Ishikawa (cell line): ENCODE measurements around the gene PALLD.

ENCODE experiments used
- CEBPB ChIP-seq: IDR thresholded peaks from 2 replicates; pipeline ENCODE4 v1.6.1; 2012
- CREB1 ChIP-seq: IDR thresholded peaks from 2 replicates; pipeline ENCODE4 v1.6.1; 2012; ENCODE audit warnings: low read depth
- EGR1 ChIP-seq: IDR thresholded peaks from 2 replicates; pipeline ENCODE4 v1.6.1; 2012
- EP300 ChIP-seq: IDR thresholded peaks from 2 replicates; pipeline ENCODE4 v1.6.1; 2012; ENCODE audit warnings: borderline replicate concordance
- FOXM1 ChIP-seq: IDR thresholded peaks from 2 replicates; pipeline ENCODE4 v1.6.1; 2012; ENCODE audit warnings: low read depth, borderline replicate concordance
- MAX ChIP-seq: IDR thresholded peaks from 2 replicates; pipeline ENCODE4 v1.6.1; 2012
- NFIC ChIP-seq: IDR thresholded peaks from 2 replicates; pipeline ENCODE4 v1.6.1; 2012
- RAD21 ChIP-seq: IDR thresholded peaks from 2 replicates; pipeline ENCODE4 v1.6.1; 2012; ENCODE audit warnings: low read depth
- REST ChIP-seq: IDR thresholded peaks from 2 replicates; pipeline ENCODE4 v1.6.1; 2012; ENCODE audit warnings: low read depth, mild to moderate bottlenecking
- TAF1 ChIP-seq: IDR thresholded peaks from 2 replicates; pipeline ENCODE4 v1.6.1; 2012; ENCODE audit warnings: low read depth, mild to moderate bottlenecking
- TCF12 ChIP-seq: IDR thresholded peaks from 2 replicates; pipeline ENCODE4 v1.6.1; 2012; ENCODE audit warnings: low read depth
- TEAD4 ChIP-seq: IDR thresholded peaks from 2 replicates; pipeline ENCODE4 v1.6.1; 2012
- USF1 ChIP-seq: IDR thresholded peaks from 2 replicates; pipeline ENCODE4 v1.6.1; 2012
- YY1 ChIP-seq: IDR thresholded peaks from 2 replicates; pipeline ENCODE4 v1.6.1; 2012; ENCODE audit warnings: low read depth
- ZBTB7A ChIP-seq: IDR thresholded peaks from 2 replicates; pipeline ENCODE4 v1.6.1; 2012; ENCODE audit warnings: low read depth

The PALLD gene

GRCh38 chr4:168631241-168632162 lies 134.7 kb downstream of the PALLD start:
- 0 out of 2 replicates have a peak, but pooled peaks have one; percentile 23 for TF ChIP-seq NFIC
- no peak; the same call in 1 of the 2 replicates for TF ChIP-seq YY1
- peak; percentile 70; the same call in 1 of the 2 replicates for TF ChIP-seq TAF1
- no peak for TF ChIP-seq ZBTB7A
- peak; percentile 69; the same call in 1 of the 2 replicates for TF ChIP-seq EGR1
- peak; percentile 73 for TF ChIP-seq MAX
- TF ChIP-seq CEBPB, result no peak
- peak; percentile 22; the same call in 1 of the 2 replicates for TF ChIP-seq RAD21
- peak; percentile 71; the same call in 1 of the 2 replicates for TF ChIP-seq TCF12
- TF ChIP-seq TEAD4, result peak; percentile 78
- TF ChIP-seq FOXM1, result no peak

- TF ChIP-seq EP300, result peak; percentile 78
- peak; percentile 41; the same call in 1 of the 2 replicates for TF ChIP-seq TAF1
- TF ChIP-seq NFIC, result peak; percentile 65; the same call in 1 of the 2 replicates
- TF ChIP-seq TEAD4, result peak; percentile 75
- TF ChIP-seq RAD21, result no peak
- peak; percentile 55; the same call in 1 of the 2 replicates for TF ChIP-seq FOXM1
- TF ChIP-seq YY1, result no peak
Observed at GRCh38 chr4:168632301-168632725, 135.5 kb downstream of the PALLD start.

- TF ChIP-seq REST (no peak), CREB1 (no peak), TCF12 (no peak), USF1 (no peak), FOXM1 (no peak), MAX (no peak), NFIC (no peak), EP300 (no peak), TAF1 (no peak), CEBPB (no peak), ZBTB7A (no peak; the same call in 1 of the 2 replicates), RAD21 (no peak), EGR1 (no peak), YY1 (no peak)
Observed at GRCh38 chr4:168633064-168633463, 136.2 kb downstream of the PALLD start.

GRCh38 chr4:168633496-168633895 lies 136.6 kb downstream of the PALLD start:
- no peak for TF ChIP-seq TEAD4
- TF ChIP-seq CEBPB, result no peak
- no peak for TF ChIP-seq ZBTB7A
- no peak for TF ChIP-seq TCF12
- TF ChIP-seq REST, result no peak
- TF ChIP-seq CREB1, result no peak
- TF ChIP-seq MAX, result no peak
- TF ChIP-seq RAD21, result no peak
- TF ChIP-seq USF1, result no peak
- TF ChIP-seq YY1, result no peak
- no peak for TF ChIP-seq TAF1
- TF ChIP-seq NFIC, result no peak
- TF ChIP-seq FOXM1, result no peak
- no peak for TF ChIP-seq EP300
- TF ChIP-seq EGR1, result no peak

- TF ChIP-seq REST (peak; percentile 4; the same call in 1 of the 2 replicates), CREB1 (peak; percentile 52), TCF12 (peak; percentile 92), CEBPB (no peak), MAX (peak; percentile 84), RAD21 (no peak), NFIC (peak; percentile 76), TEAD4 (peak; percentile 95), USF1 (no peak), TAF1 (no peak; the same call in 1 of the 2 replicates), FOXM1 (peak; percentile 85), EP300 (peak; percentile 93), EGR1 (no peak; the same call in 1 of the 2 replicates), YY1 (peak; percentile 52; the same call in 1 of the 2 replicates), ZBTB7A (peak; percentile 82)
Observed at GRCh38 chr4:168634276-168634802, 137.5 kb downstream of the PALLD start.
